Panc1 (cell line): ENCODE measurements around the gene OTUB1. TPM values are rescaled to one million over a fixed set of nuclear protein-coding genes. Genes with fewer than 3 reads are reported as not detected.

Source experiments
- ATAC-seq: fragments of 200-7000 bp; cut with Tn5 transposase; 2 replicates; pipeline ENCODE4 v1.9.1; 2020; ENCODE audit warnings: mild to moderate bottlenecking, moderate library complexity
- BruUV-seq: library from RNA; stranded (reverse); fragments of 400-500 nt; replicated peaks from 2 replicates; lab custom pipeline; 2021; lab: Mats Ljungman, UMichigan
- CTCF ChIA-PET: fragments of 300-600 bp; sonication (Branson Sonifier 250); formaldehyde crosslinking; loops from one replicate; lab custom pipeline; 2022; ENCODE audit warnings: antibody characterized with exemption; lab: Charles Lee
- POLR2A ChIA-PET: fragments of 300-600 bp; sonication (Branson Sonifier 250); formaldehyde crosslinking; loops from one replicate; lab custom pipeline; 2022; ENCODE audit warnings: antibody characterized with exemption; lab: Charles Lee
- DNase-seq: peaks from one replicate; pipeline ENCODE4 v3.0.0-alpha.2; 2010; ENCODE audit warnings: low read depth, low spot score
- H3K27ac ChIP-seq: 2 replicates; pipeline ENCODE4 v1.5.1; 2011; ENCODE audit warnings: mild to moderate bottlenecking, low read length, inconsistent platforms
- H3K27me3 ChIP-seq: fragments of 200-500 bp; sonication (Bioruptor generic); 2 replicates; pipeline ENCODE4 v1.6.0; 2014; ENCODE audit warnings: low read length, inconsistent platforms; ENCODE audit not compliant: control insufficient read depth, insufficient read depth
- H3K36me3 ChIP-seq: fragments of 200-500 bp; sonication (Bioruptor generic); 2 replicates; pipeline ENCODE4 v1.5.1; 2014; ENCODE audit warnings: inconsistent platforms, mild to moderate bottlenecking, low read length, moderate library complexity; ENCODE audit not compliant: control insufficient read depth, insufficient read depth
- H3K4me1 ChIP-seq: 2 replicates; pipeline ENCODE4 v1.5.1; 2011; ENCODE audit warnings: inconsistent platforms, mild to moderate bottlenecking, low read length, moderate library complexity; ENCODE audit not compliant: control insufficient read depth, insufficient read depth
- H3K4me3 ChIP-seq, 2 experiments: 2 replicates each; pipeline ENCODE4 v1.5.1; 2011 to 2012; ENCODE audit warnings: low read depth in 2 of 2, low read length in 2 of 2, mild to moderate bottlenecking in 2 of 2, inconsistent platforms in 1 of 2, moderate library complexity in 1 of 2
- H3K9me3 ChIP-seq: fragments of 200-500 bp; sonication (Bioruptor generic); 2 replicates; pipeline ENCODE4 v1.5.1; 2014; ENCODE audit warnings: low read depth, mild to moderate bottlenecking, inconsistent platforms, low read length, moderate library complexity; ENCODE audit not compliant: control insufficient read depth, insufficient read depth
- POLR2AphosphoS5 ChIP-seq: IDR thresholded peaks from 2 replicates; pipeline ENCODE4 v1.6.1; 2012; ENCODE audit warnings: mild to moderate bottlenecking, low read depth, low read length, moderate library complexity
- SIN3A ChIP-seq: IDR thresholded peaks from 2 replicates; pipeline ENCODE4 v1.6.1; 2012; ENCODE audit warnings: low read depth, mild to moderate bottlenecking, low read length, moderate library complexity, borderline replicate concordance; ENCODE audit not compliant: insufficient read depth
- TCF7L2 ChIP-seq: IDR thresholded peaks from 2 replicates; pipeline ENCODE4 v1.6.1; 2011; ENCODE audit warnings: mild to moderate bottlenecking, low read depth, low read length, inconsistent platforms
- in situ Hi-C: cut with HindIII; loops from 2 replicates; pipeline ENCODE4 v1.10.0; 2016; ENCODE audit warnings: low sequenced_read_pairs, low pct_unique_long_range_greater_than_20kb
- intact Hi-C: fragments of 100-400 bp; cut with micrococcal nuclease; formaldehyde crosslinking; loops from one replicate; pipeline ENCODE4 v1.10.0; 2022; ENCODE audit not compliant: unreplicated experiment
- total RNA-seq: library from RNA; stranded (reverse); gene quantifications from one replicate; pipeline ENCODE4 v1.2.1, GENCODE V29; 2021; ENCODE audit not compliant: unreplicated experiment
- TF ChIP-seq, protein P1 (sequence below): fragments of 450-650 bp; IDR thresholded peaks from 2 replicates; pipeline ENCODE4 v1.5.1; 2017; ENCODE audit warnings: mild to moderate bottlenecking
- TF ChIP-seq, protein P2 (sequence below), 2 experiments: IDR thresholded peaks; 2 replicates each; pipeline ENCODE4 v1.6.1; 2011 to 2012; ENCODE audit warnings: low read depth in 2 of 2, control low read depth in 1 of 2, low read length in 1 of 2, mild to moderate bottlenecking in 1 of 2, moderate library complexity in 1 of 2; ENCODE audit not compliant: insufficient read depth in 1 of 2

OTUB1 gene
- total RNA-seq, 1 experiment from 2014 or later: 118 TPM

DNA sequence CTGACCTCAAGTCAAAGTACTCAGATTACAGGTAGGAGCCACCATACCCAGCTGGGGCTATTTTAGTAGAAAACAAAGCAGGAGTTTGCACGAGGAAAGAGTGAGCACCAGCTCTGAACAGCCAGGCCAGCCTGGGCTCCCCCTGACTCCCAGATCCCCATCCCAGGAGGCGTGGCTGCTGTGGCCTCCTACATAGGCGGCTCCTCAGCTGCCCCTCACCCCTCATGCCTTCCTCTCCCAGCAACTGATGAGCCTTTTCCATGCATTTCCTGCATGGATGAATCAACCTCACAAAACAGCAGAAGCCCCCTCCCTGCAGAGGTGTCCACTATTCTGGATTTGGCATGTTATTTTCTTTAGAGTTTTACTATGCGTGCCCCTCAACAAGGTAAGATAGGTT, 39.0 kb downstream of the OTUB1 start:
- CTCF ChIA-PET: no interaction called here

DNA sequence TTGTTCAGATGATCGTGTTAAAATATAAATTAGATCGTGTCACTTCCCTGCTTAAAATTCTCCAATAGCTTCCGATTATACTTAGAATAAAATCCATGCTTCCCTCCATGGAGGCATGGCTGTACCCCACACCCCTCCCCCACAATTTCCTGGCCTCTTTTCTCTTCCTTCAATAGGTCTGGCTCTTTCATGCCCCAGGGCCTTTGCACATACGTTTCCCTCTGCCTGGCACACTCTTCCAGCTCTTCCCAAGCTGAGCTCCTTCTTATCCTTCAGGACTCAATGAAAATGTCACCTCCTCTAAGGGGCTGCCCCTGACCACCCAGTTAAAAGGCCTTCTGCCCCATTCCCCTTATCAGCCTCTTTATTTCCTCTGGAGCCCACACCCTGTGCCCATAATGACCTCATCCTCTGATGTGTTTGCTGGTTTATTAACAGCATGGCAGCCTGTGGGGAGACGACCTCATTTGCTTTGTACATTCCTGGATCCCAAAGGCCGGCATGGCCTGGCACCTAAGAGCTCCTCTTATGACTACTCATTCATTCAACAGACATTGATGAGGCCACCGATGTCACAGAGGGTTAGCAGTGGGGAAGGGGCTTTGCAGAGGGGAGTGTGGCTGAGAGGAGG, 40.5 kb downstream of the OTUB1 start:
- intact Hi-C loops: no loop called here
- Histone ChIP-seq H3K4me1 (peaks cover under 1% of the 10 kb centered on the region), H3K27me3 (no peaks in the 10 kb centered on the region), H3K36me3 (no peaks in the 10 kb centered on the region), H3K9me3 (no peaks in the 10 kb centered on the region), H3K4me3 (no peak overlapping the region), H3K27ac (no peak overlapping the region)
- ChIA-PET POLR2A (no interaction called here), CTCF (interaction anchor here (0.6 kb wide), 1 partner anchor 206 kb away, joined by 4 read pairs; no protein-coding TSS in a partner anchor)
- ATAC-seq (no peak), DNase-seq (no peak)
- BruUV-seq: no TSS peak
- in situ Hi-C loops: no loop called here
- TF ChIP-seq POLR2AphosphoS5 (no peak), SIN3A (no peak), TCF7L2 (no peak)
- TF ChIP-seq, protein P1, sequence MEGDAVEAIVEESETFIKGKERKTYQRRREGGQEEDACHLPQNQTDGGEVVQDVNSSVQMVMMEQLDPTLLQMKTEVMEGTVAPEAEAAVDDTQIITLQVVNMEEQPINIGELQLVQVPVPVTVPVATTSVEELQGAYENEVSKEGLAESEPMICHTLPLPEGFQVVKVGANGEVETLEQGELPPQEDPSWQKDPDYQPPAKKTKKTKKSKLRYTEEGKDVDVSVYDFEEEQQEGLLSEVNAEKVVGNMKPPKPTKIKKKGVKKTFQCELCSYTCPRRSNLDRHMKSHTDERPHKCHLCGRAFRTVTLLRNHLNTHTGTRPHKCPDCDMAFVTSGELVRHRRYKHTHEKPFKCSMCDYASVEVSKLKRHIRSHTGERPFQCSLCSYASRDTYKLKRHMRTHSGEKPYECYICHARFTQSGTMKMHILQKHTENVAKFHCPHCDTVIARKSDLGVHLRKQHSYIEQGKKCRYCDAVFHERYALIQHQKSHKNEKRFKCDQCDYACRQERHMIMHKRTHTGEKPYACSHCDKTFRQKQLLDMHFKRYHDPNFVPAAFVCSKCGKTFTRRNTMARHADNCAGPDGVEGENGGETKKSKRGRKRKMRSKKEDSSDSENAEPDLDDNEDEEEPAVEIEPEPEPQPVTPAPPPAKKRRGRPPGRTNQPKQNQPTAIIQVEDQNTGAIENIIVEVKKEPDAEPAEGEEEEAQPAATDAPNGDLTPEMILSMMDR: no peak
- TF ChIP-seq, protein P2, sequence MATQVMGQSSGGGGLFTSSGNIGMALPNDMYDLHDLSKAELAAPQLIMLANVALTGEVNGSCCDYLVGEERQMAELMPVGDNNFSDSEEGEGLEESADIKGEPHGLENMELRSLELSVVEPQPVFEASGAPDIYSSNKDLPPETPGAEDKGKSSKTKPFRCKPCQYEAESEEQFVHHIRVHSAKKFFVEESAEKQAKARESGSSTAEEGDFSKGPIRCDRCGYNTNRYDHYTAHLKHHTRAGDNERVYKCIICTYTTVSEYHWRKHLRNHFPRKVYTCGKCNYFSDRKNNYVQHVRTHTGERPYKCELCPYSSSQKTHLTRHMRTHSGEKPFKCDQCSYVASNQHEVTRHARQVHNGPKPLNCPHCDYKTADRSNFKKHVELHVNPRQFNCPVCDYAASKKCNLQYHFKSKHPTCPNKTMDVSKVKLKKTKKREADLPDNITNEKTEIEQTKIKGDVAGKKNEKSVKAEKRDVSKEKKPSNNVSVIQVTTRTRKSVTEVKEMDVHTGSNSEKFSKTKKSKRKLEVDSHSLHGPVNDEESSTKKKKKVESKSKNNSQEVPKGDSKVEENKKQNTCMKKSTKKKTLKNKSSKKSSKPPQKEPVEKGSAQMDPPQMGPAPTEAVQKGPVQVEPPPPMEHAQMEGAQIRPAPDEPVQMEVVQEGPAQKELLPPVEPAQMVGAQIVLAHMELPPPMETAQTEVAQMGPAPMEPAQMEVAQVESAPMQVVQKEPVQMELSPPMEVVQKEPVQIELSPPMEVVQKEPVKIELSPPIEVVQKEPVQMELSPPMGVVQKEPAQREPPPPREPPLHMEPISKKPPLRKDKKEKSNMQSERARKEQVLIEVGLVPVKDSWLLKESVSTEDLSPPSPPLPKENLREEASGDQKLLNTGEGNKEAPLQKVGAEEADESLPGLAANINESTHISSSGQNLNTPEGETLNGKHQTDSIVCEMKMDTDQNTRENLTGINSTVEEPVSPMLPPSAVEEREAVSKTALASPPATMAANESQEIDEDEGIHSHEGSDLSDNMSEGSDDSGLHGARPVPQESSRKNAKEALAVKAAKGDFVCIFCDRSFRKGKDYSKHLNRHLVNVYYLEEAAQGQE (IDR thresholded peaks at IDR 0.05; ENCODE audit: insufficient read depth in 1 of 2, low read depth in 2 of 2, low read length in 1 of 2): no peak

More for the DNA sequence above, 39.0 kb downstream of the OTUB1 start:
- in situ Hi-C loops (no loop called here), intact Hi-C loops (no loop called here)
- TF ChIP-seq SIN3A: no peak
- TF ChIP-seq POLR2AphosphoS5: no peak
- TF ChIP-seq TCF7L2: no peak
- TF ChIP-seq, protein P2 (IDR thresholded peaks at IDR 0.05; ENCODE audit: insufficient read depth in 1 of 2, low read depth in 2 of 2, low read length in 1 of 2): no peak
- TF ChIP-seq, protein P1: no peak
- no TSS peak for BruUV-seq
- Histone ChIP-seq H3K9me3 (no peaks in the 10 kb centered on the region), H3K4me1 (no peaks in the 10 kb centered on the region; the same call in 1 of the 2 replicates), H3K4me3 (no peak overlapping the region), H3K27ac (no peak overlapping the region), H3K27me3 (no peaks in the 10 kb centered on the region), H3K36me3 (no peaks in the 10 kb centered on the region)
- ATAC-seq (no peak), DNase-seq (no peak)
- POLR2A ChIA-PET: no interaction called here
